GM12891 (cell line): Measurements from ENCODE around the gene PELI2.

Source experiments
- DNase-seq: peaks from one replicate; pipeline ENCODE4 v3.0.0; 2011; ENCODE audit warnings: low spot score; ENCODE audit not compliant: insufficient read length
- FAIRE-seq: peaks from 2 replicates; lab custom pipeline; 2011; peaks lifted over from hg19 to GRCh38; lab: Jason Lieb, UNC
- PAX5 ChIP-seq: IDR thresholded peaks from 2 replicates; pipeline ENCODE4 v1.6.1; 2011; ENCODE audit warnings: low read length, moderate library complexity, mild to moderate bottlenecking; ENCODE audit not compliant: insufficient read depth, severe bottlenecking
- POLR2A ChIP-seq: IDR thresholded peaks from 2 replicates; pipeline ENCODE4 v1.6.1; 2011; ENCODE audit warnings: low read depth, low read length, control low read depth
- POLR2AphosphoS5 ChIP-seq: IDR thresholded peaks from 2 replicates; pipeline ENCODE4 v1.6.1; 2011; ENCODE audit warnings: low read depth, low read length, control low read depth
- POU2F2 ChIP-seq: IDR thresholded peaks from 2 replicates; pipeline ENCODE4 v1.6.1; 2011; ENCODE audit warnings: low read depth, mild to moderate bottlenecking, control low read depth, low read length, moderate library complexity
- SPI1 ChIP-seq: IDR thresholded peaks from 2 replicates; pipeline ENCODE4 v1.6.1; 2011; ENCODE audit warnings: low read depth, low read length, control low read depth
- TAF1 ChIP-seq: IDR thresholded peaks from 2 replicates; pipeline ENCODE4 v1.6.1; 2011; ENCODE audit warnings: low read depth, low read length, control low read depth

The PELI2 gene

DNA sequence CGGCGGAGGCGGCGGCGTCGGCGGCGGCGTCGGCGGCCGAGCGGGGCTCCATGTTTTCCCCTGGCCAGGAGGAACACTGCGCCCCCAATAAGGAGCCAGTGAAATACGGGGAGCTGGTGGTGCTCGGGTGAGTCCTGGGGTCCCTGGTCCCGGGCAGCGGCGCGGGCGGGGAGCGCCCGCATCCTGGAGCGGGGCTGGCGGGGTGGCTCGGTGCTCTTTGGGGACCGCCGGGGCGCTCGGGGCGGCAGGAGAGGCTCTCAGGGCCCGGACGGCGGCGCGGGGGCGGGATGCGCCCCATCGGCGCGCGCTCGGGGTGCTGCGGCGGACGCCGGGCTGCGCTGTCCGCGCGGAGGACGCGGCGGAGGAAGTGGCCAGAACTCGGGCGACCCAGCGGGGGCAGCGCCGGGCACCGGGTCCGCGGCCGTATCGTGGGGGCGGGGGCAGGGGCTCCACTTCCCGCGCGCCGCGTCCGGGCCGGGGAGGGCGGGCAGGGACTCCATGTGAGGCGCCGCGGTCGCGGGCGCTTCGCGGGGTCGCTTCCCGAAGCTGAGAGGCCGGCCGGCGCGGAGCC, 485 bp downstream of the PELI2 start:
- DNase-seq (no peak), FAIRE-seq (no peak)
- TF ChIP-seq POLR2AphosphoS5 (no peak), SPI1 (no peak), POU2F2 (no peak), POLR2A (no peak), PAX5 (no peak), TAF1 (no peak)

DNA sequence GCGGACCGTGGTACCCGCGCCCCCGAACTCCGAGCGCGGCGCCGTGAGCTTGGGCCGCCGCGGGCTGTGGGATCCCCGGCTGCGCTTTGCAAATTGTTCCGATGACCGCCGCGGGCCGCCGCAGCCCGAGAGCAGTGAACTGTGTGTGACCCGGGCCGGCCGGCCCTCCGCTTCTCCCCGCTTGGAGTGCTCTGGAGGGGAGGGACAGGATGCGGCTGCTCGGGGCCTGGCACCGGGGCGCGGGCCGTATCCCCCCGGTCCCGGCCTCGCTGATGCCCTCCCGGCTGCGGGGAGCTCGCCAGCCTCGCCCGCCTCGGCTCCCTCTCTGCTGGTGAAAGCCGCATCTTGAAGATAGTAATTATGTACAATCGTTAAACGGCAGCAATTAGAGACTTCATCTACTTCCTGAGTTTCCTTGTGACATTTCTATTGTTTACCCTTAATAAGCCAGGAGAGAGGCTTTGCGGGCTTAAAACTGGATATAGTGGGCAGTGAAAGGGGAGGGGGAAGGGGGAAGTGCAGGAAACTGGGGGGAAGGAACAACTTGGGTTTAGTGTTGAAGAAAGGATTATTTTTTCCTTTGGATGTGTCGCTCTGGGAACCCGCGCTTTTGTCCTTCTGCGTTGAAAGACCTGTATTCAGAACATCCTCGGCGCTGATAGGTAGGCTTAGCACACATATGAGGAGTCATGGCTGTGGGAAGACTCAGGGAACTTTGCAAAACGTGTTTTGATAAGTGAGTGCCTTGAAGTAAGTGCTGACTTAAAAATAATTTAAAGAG, 1.2 kb downstream of the PELI2 start:
- DNase-seq (peak; percentile 15), FAIRE-seq (no peak)
- no peak for TF ChIP-seq TAF1

DNA sequence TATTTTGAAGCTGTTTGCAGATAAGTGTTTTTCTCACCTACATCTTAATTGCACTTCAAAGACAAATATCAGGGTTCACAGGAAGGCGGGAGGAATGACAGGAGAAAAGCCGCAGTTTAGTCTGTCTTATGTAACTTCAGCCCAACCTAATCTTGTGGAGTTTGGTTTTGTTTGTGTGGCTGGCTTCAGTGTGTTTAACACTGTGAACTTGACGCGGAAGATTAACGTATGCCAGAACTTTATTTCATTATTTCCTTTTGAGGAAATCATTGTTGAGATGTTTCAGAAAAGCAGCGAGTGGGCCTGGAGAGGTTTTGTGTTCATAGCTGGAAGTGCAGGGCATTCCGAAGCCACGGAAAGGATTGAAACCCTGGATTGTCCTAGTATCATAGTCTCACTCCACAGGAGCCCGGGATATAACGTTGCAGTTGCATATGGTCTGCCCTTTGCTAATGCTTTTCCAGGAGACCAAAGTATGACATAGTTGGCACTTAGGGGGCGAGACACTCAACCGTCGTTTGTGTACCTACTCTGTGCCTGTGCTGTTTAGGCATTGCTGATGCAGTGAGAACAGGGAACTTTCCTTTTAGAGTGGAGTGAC, 2.0 kb downstream of the PELI2 start:
- TF ChIP-seq POU2F2 (no peak), POLR2AphosphoS5 (no peak), PAX5 (no peak), POLR2A (no peak), TAF1 (no peak), SPI1 (no peak)
- DNase-seq (no peak), FAIRE-seq (no peak)

DNA sequence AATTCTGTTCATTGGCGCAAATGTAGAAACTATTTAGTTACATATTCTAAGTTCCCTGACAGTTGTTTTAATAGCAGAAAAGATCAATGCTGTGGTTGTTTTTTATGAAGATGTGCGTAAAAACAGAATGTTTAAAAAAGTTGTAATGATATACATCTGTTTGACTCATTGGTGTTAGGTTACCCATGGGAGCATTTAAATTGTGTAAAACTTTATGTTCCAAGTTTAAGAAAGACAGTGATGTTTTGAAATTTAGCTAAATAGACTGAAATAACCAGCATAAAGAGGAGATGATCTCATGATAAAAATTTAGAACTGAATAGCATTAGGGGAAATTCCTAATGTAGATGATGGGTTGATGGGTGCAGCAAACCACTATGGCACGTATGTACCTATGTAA, 3.6 kb downstream of the PELI2 start:
- FAIRE-seq (no peak), DNase-seq (no peak)
- no peak for TF ChIP-seq PAX5
- no peak for TF ChIP-seq POLR2A
- no peak for TF ChIP-seq SPI1
- no peak for TF ChIP-seq POU2F2
- no peak for TF ChIP-seq POLR2AphosphoS5
- TF ChIP-seq TAF1, result no peak

DNA sequence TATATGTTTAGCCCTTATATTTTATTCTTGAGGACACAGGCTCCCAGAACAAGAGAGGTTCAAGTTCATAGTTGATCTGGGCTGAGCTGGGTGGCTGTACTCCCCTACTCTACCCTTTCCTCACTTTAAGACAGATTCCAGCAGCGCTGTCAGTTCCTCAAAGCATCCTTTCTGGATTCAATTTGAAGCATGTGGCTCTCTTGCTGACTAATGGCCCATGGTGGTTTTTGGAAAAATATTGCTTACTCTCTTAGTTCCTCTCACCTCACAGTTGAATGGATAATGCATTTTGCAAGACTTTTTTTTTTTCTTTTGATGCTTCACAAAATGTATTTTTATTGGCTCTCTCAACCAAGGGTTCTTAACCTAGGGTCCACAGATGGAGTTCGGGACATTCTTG, 4.1 kb downstream of the PELI2 start:
- no peak for DNase-seq
- TF ChIP-seq POLR2AphosphoS5, result no peak
- no peak for TF ChIP-seq PAX5
- no peak for TF ChIP-seq SPI1
- TF ChIP-seq POU2F2, result no peak
- no peak for TF ChIP-seq POLR2A
- TF ChIP-seq TAF1, result no peak
- no peak for FAIRE-seq

DNA sequence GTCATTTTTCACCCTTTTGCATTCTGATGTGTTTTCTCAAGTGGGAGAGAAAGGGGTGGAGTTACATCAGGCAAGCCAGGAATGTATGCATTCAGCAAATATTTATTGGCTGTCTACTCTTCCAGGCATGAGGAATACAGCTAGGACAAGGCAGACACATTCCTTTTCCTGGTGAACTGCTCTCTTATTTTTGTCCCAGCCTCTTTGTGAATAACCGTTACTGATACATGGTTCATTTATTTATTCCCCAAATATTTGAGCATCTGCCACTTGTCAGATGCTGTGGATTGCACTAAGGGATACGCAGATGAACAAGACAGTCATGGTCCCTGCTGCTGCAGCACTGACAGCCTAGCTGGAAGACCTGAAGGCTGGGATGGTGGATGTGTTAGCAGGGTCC, 6.1 kb downstream of the PELI2 start:
- FAIRE-seq (no peak), DNase-seq (no peak)
- TF ChIP-seq POU2F2 (no peak), TAF1 (no peak), POLR2A (no peak), SPI1 (no peak), PAX5 (no peak), POLR2AphosphoS5 (no peak)

DNA sequence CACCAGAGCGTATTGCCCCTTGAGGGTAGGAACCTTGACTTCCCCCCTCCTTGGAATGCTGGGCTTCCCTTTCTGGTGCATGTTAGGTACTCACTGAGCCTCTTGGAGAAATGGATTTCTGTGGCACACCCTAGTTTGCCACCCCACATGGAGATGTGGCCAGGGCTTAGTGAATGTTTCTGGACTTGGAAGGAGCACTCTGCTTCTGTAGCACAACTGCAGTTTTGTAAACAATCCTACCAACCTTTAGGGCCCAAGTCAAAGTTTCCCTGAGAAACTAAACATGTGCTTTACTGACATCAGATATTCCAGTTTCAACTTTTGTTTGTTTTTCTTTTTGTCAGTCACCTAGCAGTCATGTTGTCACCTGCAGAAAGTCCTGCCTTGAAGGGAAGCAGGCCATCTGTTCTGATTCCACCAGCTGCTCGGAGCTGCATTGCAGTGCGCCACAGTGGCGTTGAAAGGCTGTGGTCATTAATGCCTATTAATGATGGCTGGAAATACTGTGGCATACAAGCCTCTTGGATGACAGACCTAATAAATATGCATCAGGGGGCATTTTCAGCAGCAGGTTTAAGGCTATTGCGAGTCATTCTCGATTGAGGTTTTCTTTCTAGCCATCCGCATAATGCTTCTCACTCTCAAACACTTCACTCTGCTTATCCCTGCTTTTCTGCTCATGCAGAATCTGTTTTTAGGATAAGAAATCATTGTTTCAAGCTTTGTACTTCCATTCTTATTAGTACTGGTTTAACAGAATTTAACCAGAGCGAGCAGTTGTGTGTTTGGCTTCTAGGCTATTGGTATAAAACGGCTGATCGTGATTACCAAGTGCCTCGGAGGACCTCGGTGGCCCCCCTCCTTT, 7.8 kb downstream of the PELI2 start:
- FAIRE-seq (no peak), DNase-seq (no peak)
- TF ChIP-seq POLR2AphosphoS5 (no peak), SPI1 (no peak), POU2F2 (no peak), TAF1 (no peak), POLR2A (no peak), PAX5 (no peak)

DNA sequence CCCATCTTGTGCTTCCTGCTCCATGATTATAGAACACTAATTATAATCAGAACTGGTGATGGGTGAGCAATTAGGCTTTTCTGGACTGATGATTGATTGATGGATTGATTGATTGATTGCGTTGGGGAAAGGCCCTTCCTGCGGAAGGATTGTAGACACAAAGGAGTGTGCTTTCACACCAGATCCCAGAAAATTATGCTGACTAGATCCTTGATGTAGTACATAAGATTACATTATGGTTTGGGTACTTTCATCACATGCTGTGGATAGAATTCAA, 8.4 kb downstream of the PELI2 start:
- no peak for TF ChIP-seq TAF1
- no peak for TF ChIP-seq POLR2AphosphoS5
- TF ChIP-seq PAX5, result no peak
- no peak for TF ChIP-seq POLR2A
- TF ChIP-seq SPI1, result no peak
- TF ChIP-seq POU2F2, result no peak
- DNase-seq (no peak), FAIRE-seq (no peak)

DNA sequence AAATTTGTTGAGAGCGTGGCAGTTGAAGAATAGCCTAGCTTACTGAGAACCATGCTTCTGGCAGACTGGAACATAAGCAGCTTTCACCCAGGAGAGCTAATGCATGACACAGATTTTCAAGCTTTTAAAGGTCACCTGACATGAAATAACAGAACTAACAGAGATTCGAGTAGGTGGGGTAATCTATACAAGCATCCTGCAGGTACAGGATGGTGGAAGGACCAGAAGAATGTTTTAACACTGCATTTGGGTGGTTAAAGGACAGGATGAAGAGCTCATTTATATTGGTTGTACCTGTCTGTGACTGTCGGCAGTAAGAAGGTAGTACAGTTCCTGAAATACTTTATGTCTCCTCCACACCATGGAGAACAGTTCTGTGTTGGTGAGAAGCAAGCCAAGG, 8.9 kb downstream of the PELI2 start:
- DNase-seq (no peak), FAIRE-seq (no peak)
- no peak for TF ChIP-seq SPI1
- no peak for TF ChIP-seq POU2F2
- no peak for TF ChIP-seq POLR2A
- TF ChIP-seq PAX5, result no peak
- TF ChIP-seq TAF1, result no peak
- TF ChIP-seq POLR2AphosphoS5, result no peak

DNA sequence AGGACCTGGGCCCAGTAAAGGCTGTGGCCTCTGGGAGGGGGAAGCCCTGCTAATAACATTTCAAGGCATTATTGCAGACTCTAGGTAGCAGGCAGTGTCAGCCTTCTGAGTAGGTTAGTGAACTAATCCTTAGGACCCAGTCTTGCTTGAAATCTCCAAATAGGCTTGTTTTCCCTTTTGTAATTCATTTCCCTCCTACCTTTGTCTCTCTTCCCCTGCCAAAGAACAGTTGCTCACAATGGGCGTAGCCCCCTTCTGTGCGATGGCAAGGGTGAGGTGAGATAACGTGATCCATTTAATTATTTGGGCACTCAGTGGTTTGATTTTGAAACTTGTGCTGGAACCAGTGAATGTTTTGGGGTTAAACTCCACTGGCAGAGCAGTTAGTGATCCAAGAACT, 10.9 kb downstream of the PELI2 start:
- TF ChIP-seq POLR2A (no peak), SPI1 (no peak), POLR2AphosphoS5 (no peak), TAF1 (no peak), POU2F2 (no peak), PAX5 (no peak)
- no peak for DNase-seq
- no peak for FAIRE-seq
